OCI-LY7 (cell line): ENCODE data around the gene DCAF5.

Experiments
- EZH2phosphoT487 ChIP-seq: fragments of 200-600 bp; sonication (generic); IDR thresholded peaks from 2 replicates; pipeline ENCODE4 v1.6.1; 2018; ENCODE audit warnings: low read depth, borderline replicate concordance, mild to moderate bottlenecking, mixed run types, antibody characterized with exemption, low read length, moderate library complexity, mixed read lengths
- TF ChIP-seq, protein P1 (sequence below): fragments of 200-600 bp; sonication (generic); conservative IDR thresholded peaks from 2 replicates; pipeline ENCODE4 v1.5.1; 2014; ENCODE audit warnings: mild to moderate bottlenecking, antibody characterized with exemption, low read length, moderate library complexity, mixed read lengths

DNA sequence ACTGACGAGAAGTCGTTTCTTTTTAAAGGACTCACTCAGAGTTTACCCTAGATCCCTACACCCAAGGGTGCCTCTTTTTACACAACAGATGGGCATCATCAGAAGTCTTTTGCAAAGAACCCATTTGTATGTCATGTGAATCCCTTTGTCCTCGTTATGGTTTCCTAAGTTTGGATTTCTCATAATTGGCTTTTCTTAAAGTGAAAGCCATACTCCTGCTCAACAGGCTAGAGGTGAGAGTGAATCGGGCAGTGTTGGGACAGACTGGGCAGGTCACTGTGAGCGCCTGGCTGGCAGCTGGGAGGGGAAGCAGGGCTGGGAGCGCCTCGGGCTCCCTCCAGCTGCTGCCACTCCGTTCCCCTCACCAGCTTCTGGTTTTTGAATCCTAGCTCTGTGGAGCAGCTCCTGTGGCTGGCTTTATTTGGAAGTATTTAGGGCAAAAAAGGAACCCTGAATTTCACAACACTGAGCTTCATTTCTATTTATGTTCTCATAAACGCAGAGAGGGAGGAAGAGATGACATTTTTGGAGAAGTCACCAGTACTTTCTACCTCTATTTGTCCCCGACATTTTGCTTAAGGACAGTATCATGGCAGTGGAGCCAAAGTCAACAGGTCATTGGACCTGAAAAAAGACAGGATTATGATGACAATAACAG lies 110.0 kb downstream of the DCAF5 start:
- TF ChIP-seq, protein P1, sequence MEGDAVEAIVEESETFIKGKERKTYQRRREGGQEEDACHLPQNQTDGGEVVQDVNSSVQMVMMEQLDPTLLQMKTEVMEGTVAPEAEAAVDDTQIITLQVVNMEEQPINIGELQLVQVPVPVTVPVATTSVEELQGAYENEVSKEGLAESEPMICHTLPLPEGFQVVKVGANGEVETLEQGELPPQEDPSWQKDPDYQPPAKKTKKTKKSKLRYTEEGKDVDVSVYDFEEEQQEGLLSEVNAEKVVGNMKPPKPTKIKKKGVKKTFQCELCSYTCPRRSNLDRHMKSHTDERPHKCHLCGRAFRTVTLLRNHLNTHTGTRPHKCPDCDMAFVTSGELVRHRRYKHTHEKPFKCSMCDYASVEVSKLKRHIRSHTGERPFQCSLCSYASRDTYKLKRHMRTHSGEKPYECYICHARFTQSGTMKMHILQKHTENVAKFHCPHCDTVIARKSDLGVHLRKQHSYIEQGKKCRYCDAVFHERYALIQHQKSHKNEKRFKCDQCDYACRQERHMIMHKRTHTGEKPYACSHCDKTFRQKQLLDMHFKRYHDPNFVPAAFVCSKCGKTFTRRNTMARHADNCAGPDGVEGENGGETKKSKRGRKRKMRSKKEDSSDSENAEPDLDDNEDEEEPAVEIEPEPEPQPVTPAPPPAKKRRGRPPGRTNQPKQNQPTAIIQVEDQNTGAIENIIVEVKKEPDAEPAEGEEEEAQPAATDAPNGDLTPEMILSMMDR: no peak
- TF ChIP-seq EZH2phosphoT487: no peak
